HepG2 (cell line): ENCODE results near the gene RNF213. TPM values are rescaled to one million over a fixed set of nuclear protein-coding genes. Genes with fewer than 3 reads are reported as not detected.

Source experiments
- ARHGAP35 ChIP-seq: sonication (generic); formaldehyde crosslinking; IDR thresholded peaks from 2 replicates; pipeline ENCODE4 v1.9.0; 2022; ENCODE audit warnings: mild to moderate bottlenecking, inconsistent platforms, moderate library complexity, missing genetic modification reagents, borderline replicate concordance
- BCLAF1 ChIP-seq: fragments of 450-650 bp; IDR thresholded peaks from 2 replicates; pipeline ENCODE4 v1.6.1; 2017; ENCODE audit warnings: mild to moderate bottlenecking
- BRF2 ChIP-seq: sonication (generic); formaldehyde crosslinking; IDR thresholded peaks from 2 replicates; pipeline ENCODE4 v1.8.1; 2022; ENCODE audit warnings: mild to moderate bottlenecking, missing genetic modification reagents
- E2F1 ChIP-seq: sonication (generic); formaldehyde crosslinking; IDR thresholded peaks from 2 replicates; pipeline ENCODE4 v1.5.0; 2020; ENCODE audit warnings: missing genetic modification reagents
- KMT2A ChIP-seq: sonication (generic); formaldehyde crosslinking; IDR thresholded peaks from 2 replicates; pipeline ENCODE4 v1.4.0; 2020; ENCODE audit warnings: missing genetic modification reagents
- NCOA5 ChIP-seq: sonication (generic); formaldehyde crosslinking; IDR thresholded peaks from 2 replicates; pipeline ENCODE4 v1.4.0; 2020; ENCODE audit warnings: missing genetic modification reagents
- NFATC3 ChIP-seq: sonication (generic); formaldehyde crosslinking; IDR thresholded peaks from 2 replicates; pipeline ENCODE4 v1.5.1; 2020; ENCODE audit warnings: mild to moderate bottlenecking, missing genetic modification reagents
- NKX3-1 ChIP-seq: sonication (generic); formaldehyde crosslinking; IDR thresholded peaks from 2 replicates; pipeline ENCODE4 v1.5.0; 2020; ENCODE audit warnings: missing genetic modification reagents
- PRPF4 ChIP-seq: fragments of 200-400 bp; formaldehyde crosslinking; IDR thresholded peaks from 2 replicates; pipeline ENCODE4 v1.6.1; 2016; ENCODE audit warnings: low read length, low read depth; ENCODE audit not compliant: poor library complexity, severe bottlenecking
- RCOR2 ChIP-seq: IDR thresholded peaks from 2 replicates; pipeline ENCODE4 v1.6.1; 2016; ENCODE audit warnings: missing biosample characterization, missing genetic modification reagents
- TFDP2 ChIP-seq: sonication (generic); formaldehyde crosslinking; IDR thresholded peaks from 2 replicates; pipeline ENCODE4 v1.4.0; 2020; ENCODE audit warnings: missing genetic modification reagents
- THAP11 ChIP-seq: IDR thresholded peaks from 2 replicates; pipeline ENCODE4 v1.6.1; 2016; ENCODE audit warnings: missing biosample characterization, missing genetic modification reagents
- TP53 ChIP-seq: sonication (generic); formaldehyde crosslinking; conservative IDR thresholded peaks from 2 replicates; pipeline ENCODE4 v1.4.0; 2020; ENCODE audit warnings: missing genetic modification reagents
- ZMAT3 ChIP-seq: sonication (generic); formaldehyde crosslinking; conservative IDR thresholded peaks from 2 replicates; pipeline ENCODE4 v1.7.0; 2021; ENCODE audit warnings: missing genetic modification reagents
- ZNF235 ChIP-seq: sonication (generic); formaldehyde crosslinking; IDR thresholded peaks from 2 replicates; pipeline ENCODE4 v1.8.1; 2023; ENCODE audit warnings: mild to moderate bottlenecking, missing genetic modification reagents, borderline replicate concordance
- ZNF430 ChIP-seq: sonication (generic); formaldehyde crosslinking; IDR thresholded peaks from 2 replicates; pipeline ENCODE4 v1.9.0; 2021; ENCODE audit warnings: mild to moderate bottlenecking, missing genetic modification reagents
- ZNF589 ChIP-seq: sonication (generic); formaldehyde crosslinking; conservative IDR thresholded peaks from 2 replicates; pipeline ENCODE4 v1.8.0; 2022; ENCODE audit warnings: mild to moderate bottlenecking, moderate library complexity, missing genetic modification reagents
- ZNF777 ChIP-seq: sonication (generic); formaldehyde crosslinking; IDR thresholded peaks from 2 replicates; pipeline ENCODE4 v1.4.0; 2020; ENCODE audit warnings: missing genetic modification reagents
- polyA plus RNA-seq, 8 experiments: library from polyadenylated mRNA; depleted of rRNA in 3 of 8; stranded (reverse) in 7 of 8; unstranded in 1 of 8; fragments of >200 nt; fragmentation: Illumina TruSeq in 4 of 8; extraction: Trizol in 4 of 8; gene quantifications; 2 replicates each; pipeline versions ENCODE4 v1.2.1 to v1.2.3, GENCODE V29; 2011 to 2016; ENCODE audit warnings: low read depth in 4 of 8, missing spikeins in 1 of 8, mixed read lengths in 1 of 8; ENCODE audit not compliant: insufficient read depth in 1 of 8
- total RNA-seq, 5 experiments: library from RNA; depleted of rRNA; stranded (reverse); fragments of >200 nt; fragmentation: Illumina TruSeq; extraction: Trizol; gene quantifications; 2 replicates each; pipeline ENCODE4 v1.2.3, GENCODE V29; 2016; ENCODE audit warnings: low read depth in 1 of 5
- TF ChIP-seq, protein P1 (sequence below): sonication (generic); formaldehyde crosslinking; IDR thresholded peaks from 2 replicates; pipeline ENCODE4 v1.4.0; 2020; ENCODE audit warnings: missing genetic modification reagents, low read depth, mild to moderate bottlenecking, borderline replicate concordance

RNF213 gene
- total and polyA plus RNA-seq, 2 of the 13 experiments (the other 11 are each of a cell fraction or from before 2014, with no cell fraction given) = 38.6 to 38.7 TPM

- TF ChIP-seq BCLAF1 (no peak), THAP11 (peak; percentile 82), ZNF430 (CRISPR knock-in tag) (peak; percentile 76), ARHGAP35 (CRISPR knock-in tag) (peak; percentile 63; the same call in 1 of the 2 replicates), BRF2 (CRISPR knock-in tag) (peak; percentile 87; the same call in 1 of the 2 replicates), NFATC3 (CRISPR knock-in tag) (peak; percentile 25; the same call in 1 of the 2 replicates), TP53 (CRISPR knock-in tag) (0 out of 2 replicates have a peak, but pooled peaks have one; percentile 34), E2F1 (CRISPR knock-in tag) (peak; percentile 64), ZMAT3 (peak; percentile 60; the same call in 1 of the 2 replicates), ZNF589 (CRISPR knock-in tag) (no peak; the same call in 1 of the 2 replicates), KMT2A (peak; percentile 55; the same call in 1 of the 2 replicates), ZNF235 (CRISPR knock-in tag) (no peak; the same call in 1 of the 2 replicates), NCOA5 (CRISPR knock-in tag) (no peak), TFDP2 (CRISPR knock-in tag) (peak; percentile 78), RCOR2 (CRISPR knock-in tag) (peak; percentile 82), PRPF4 (peak; percentile 100), NKX3-1 (CRISPR knock-in tag) (no peak), ZNF777 (CRISPR knock-in tag) (peak; percentile 66)
- TF ChIP-seq, protein P1, sequence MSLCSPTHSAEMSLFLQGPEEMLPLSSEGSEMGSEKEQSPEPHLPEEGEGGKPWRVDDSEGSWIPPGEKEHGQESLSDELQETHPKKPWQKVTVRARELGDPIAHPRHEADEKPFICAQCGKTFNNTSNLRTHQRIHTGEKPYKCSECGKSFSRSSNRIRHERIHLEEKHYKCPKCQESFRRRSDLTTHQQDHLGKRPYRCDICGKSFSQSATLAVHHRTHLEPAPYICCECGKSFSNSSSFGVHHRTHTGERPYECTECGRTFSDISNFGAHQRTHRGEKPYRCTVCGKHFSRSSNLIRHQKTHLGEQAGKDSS = peak; percentile 93; the same call in 1 of the 2 replicates
These were observed 675 bp downstream of the RNF213 start (continued) for GRCh38 chr17:80261159-80261894.
